Glomerular visceral epithelial cell (primary cell): ENCODE results near the gene ABCB9.

Source experiments
- DNase-seq: peaks from one replicate; pipeline ENCODE4 v3.0.0-alpha.2; 2016; ENCODE audit errors: extremely low spot score

ABCB9 gene

GRCh38 chr12:122981587-122982476 is 15.6 kb upstream of the ABCB9 start:
- no peak for DNase-seq

- no peak for DNase-seq
Observed at GRCh38 chr12:122981036-122981471, 14.8 kb upstream of the ABCB9 start.

GRCh38 chr12:122980183-122981035 is 14.1 kb upstream of the ABCB9 start, which contains the start of gene ARL6IP4:
Gene ARL6IP4, plus strand, starts transcription at chr12:122980681. Its CDS starts 459 bp downstream, at chr12:122981140.
- DNase-seq = peak; percentile 59

- DNase-seq = no peak
Observed at GRCh38 chr12:122979908-122980182, 13.6 kb upstream of the ABCB9 start.

- DNase-seq = no peak
Observed at GRCh38 chr12:122979001-122979907, 13.0 kb upstream of the ABCB9 start.

- DNase-seq = no peak
Observed at GRCh38 chr12:122978507-122978955, 12.3 kb upstream of the ABCB9 start.

- DNase-seq = no peak
Observed at GRCh38 chr12:122977655-122978392, 11.6 kb upstream of the ABCB9 start.

- DNase-seq = no peak
Observed at GRCh38 chr12:122977153-122977552, 10.9 kb upstream of the ABCB9 start.

- DNase-seq = no peak
Observed at GRCh38 chr12:122976648-122976975, 10.3 kb upstream of the ABCB9 start.

- no peak for DNase-seq
Observed at GRCh38 chr12:122975790-122976647, 9.8 kb upstream of the ABCB9 start.

GRCh38 chr12:122974892-122975789 is 8.9 kb upstream of the ABCB9 start, which contains the start of gene OGFOD2:
Gene OGFOD2, plus strand, starts transcription at chr12:122975244. Its CDS starts 8 bp downstream, at chr12:122975252.
- peak; percentile 89 for DNase-seq

- peak; percentile 97 for DNase-seq
Observed at GRCh38 chr12:122974274-122974891, 8.1 kb upstream of the ABCB9 start.

GRCh38 chr12:122969676-122970075 is 3.4 kb upstream of the ABCB9 start:
- DNase-seq = no peak

GRCh38 chr12:122968104-122968503 is 1.8 kb upstream of the ABCB9 start:
- DNase-seq = no peak

- DNase-seq = no peak
Observed at GRCh38 chr12:122966743-122967550, 684 bp upstream of the ABCB9 start.

- DNase-seq = no peak
Observed at GRCh38 chr12:122965321-122965751, 927 bp downstream of the ABCB9 start.

GRCh38 chr12:122964439-122965257 is 1.6 kb downstream of the ABCB9 start:
- DNase-seq = no peak
